Immature natural killer cell (primary cell): Measurements from ENCODE around the gene PM20D2. TPM values are rescaled to one million over a fixed set of nuclear protein-coding genes. Genes with fewer than 3 reads are reported as not detected.
A peak's percentile ranks its signal among the peaks of the same experiment; 100 is the strongest.
"Not testable (repeated sequence)": the region's sequence is repeated elsewhere in the genome, so short reads cannot be mapped to it uniquely, and the experiment has no call there.

Experiments
- DNase-seq, 3 donors: peaks; one replicate each; pipeline ENCODE4 v3.0.0; 2022; ENCODE audit warnings: mixed read lengths in 1 of 3
- H3K27ac Mint-ChIP-seq, 6 donors: one replicate each; pipeline ENCODE4 v1.8.0; 2020; ENCODE audit warnings: mixed read lengths in 6 of 6, mild to moderate bottlenecking in 5 of 6, inconsistent platforms in 4 of 6, moderate library complexity in 3 of 6
- H3K27me3 Mint-ChIP-seq, 3 donors: one replicate each; pipeline ENCODE4 v1.8.0; 2020 to 2021; ENCODE audit warnings: low read depth in 3 of 3, mild to moderate bottlenecking in 3 of 3, mixed read lengths in 3 of 3, moderate library complexity in 3 of 3, inconsistent platforms in 1 of 3
- H3K36me3 Mint-ChIP-seq, 3 donors: one replicate each; pipeline ENCODE4 v1.8.0; 2020; ENCODE audit warnings: mixed read lengths in 3 of 3, inconsistent platforms in 2 of 3, mild to moderate bottlenecking in 2 of 3
- H3K4me1 Mint-ChIP-seq, 2 donors: one replicate each; pipeline ENCODE4 v1.8.0; 2020; ENCODE audit warnings: inconsistent platforms in 2 of 2, mild to moderate bottlenecking in 2 of 2, mixed read lengths in 2 of 2, moderate library complexity in 1 of 2
- H3K4me3 Mint-ChIP-seq, 5 donors: one replicate each; pipeline ENCODE4 v1.8.0; 2020; ENCODE audit warnings: mild to moderate bottlenecking in 5 of 5, mixed read lengths in 5 of 5, inconsistent platforms in 3 of 5, moderate library complexity in 3 of 5
- H3K9me3 Mint-ChIP-seq, 6 donors: one replicate each; pipeline ENCODE4 v1.8.0; 2020; ENCODE audit warnings: mild to moderate bottlenecking in 6 of 6, mixed read lengths in 6 of 6, inconsistent platforms in 4 of 6, moderate library complexity in 3 of 6
- polyA plus RNA-seq, 3 donors: library from polyadenylated mRNA; unstranded; fragments of 300-500 nt; fragmentation: Illumina TruSeq; gene quantifications; one replicate each; pipeline ENCODE4 v1.2.3, GENCODE V29; 2021

The PM20D2 gene, protein sequence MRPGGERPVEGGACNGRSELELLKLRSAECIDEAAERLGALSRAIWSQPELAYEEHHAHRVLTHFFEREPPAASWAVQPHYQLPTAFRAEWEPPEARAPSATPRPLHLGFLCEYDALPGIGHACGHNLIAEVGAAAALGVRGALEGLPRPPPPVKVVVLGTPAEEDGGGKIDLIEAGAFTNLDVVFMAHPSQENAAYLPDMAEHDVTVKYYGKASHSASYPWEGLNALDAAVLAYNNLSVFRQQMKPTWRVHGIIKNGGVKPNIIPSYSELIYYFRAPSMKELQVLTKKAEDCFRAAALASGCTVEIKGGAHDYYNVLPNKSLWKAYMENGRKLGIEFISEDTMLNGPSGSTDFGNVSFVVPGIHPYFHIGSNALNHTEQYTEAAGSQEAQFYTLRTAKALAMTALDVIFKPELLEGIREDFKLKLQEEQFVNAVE
- 10 to 100 TPM in 1 of 3 donors, 1 to 10 TPM in 2; 6.6 to 10.1 (median 7.3) TPM for polyA plus RNA-seq

DNA sequence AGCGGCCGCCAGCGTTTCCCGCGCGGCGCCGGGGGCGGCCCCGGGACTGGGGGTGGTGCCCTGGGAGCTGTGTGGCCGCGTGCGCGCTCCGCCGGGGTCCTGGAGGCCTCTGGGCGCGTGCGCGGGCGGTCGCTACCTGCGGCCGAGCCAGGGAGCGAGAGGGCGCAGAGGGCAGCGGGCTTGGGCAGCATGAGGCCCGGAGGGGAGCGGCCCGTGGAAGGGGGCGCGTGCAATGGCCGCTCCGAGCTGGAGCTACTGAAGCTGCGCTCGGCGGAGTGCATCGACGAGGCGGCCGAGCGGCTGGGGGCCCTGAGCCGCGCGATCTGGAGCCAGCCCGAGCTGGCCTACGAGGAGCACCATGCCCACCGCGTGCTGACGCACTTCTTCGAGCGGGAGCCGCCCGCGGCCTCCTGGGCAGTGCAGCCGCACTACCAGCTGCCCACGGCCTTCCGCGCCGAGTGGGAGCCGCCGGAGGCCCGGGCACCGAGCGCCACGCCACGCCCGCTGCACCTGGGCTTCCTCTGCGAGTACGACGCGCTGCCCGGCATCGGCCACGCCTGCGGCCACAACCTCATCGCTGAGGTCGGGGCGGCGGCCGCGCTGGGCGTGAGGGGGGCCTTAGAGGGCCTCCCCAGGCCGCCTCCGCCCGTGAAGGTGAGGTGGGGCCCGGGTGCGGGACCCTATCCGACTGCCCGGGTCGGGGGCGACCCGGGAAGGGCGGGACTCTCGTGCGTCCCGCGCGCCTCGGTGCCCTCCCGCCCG lies at the start of gene PM20D2:
Gene PM20D2 (plus strand): TSS at position 100 of the 762 bp plus-strand sequence. CDS start 90 bp downstream, at position 190.
- H3K4me1 Mint-ChIP-seq = peaks cover 16 to 32% of the 10 kb centered on the region in 2 donors
- peak within 1 kb of the TSS; percentile 89 to 94 (median 93) for H3K4me3 Mint-ChIP-seq
- H3K27me3 Mint-ChIP-seq = peaks cover 0 to 8% (median 2%) of the 10 kb centered on the region in 3 donors
- no peaks in the 10 kb centered on the region for H3K9me3 Mint-ChIP-seq
- peaks cover 0 to 8% (median 8%) of the 10 kb centered on the region in 3 donors for H3K36me3 Mint-ChIP-seq
- H3K27ac Mint-ChIP-seq = peak within 1 kb of the TSS; percentile 79 to 95 (median 90)
- DNase-seq = peak; percentile 62 to 65 (median 62)

GRCh38 chr6:89098461-89098860 lies 47.4 kb upstream of the PM20D2 start:
- H3K36me3 Mint-ChIP-seq = peaks cover 0 to 7% (median 0%) of the 10 kb centered on the region in 3 donors
- DNase-seq = no peak
- no peaks in the 10 kb centered on the region for H3K4me1 Mint-ChIP-seq
- no peaks in the 10 kb centered on the region for H3K9me3 Mint-ChIP-seq
- no peak overlapping the region for H3K27ac Mint-ChIP-seq
- H3K4me3 Mint-ChIP-seq = no peak overlapping the region
- no peaks in the 10 kb centered on the region for H3K27me3 Mint-ChIP-seq

GRCh38 chr6:89100114-89100513 lies 45.7 kb upstream of the PM20D2 start:
- Mint-ChIP-seq H3K27me3 (no peaks in the 10 kb centered on the region), H3K4me3 (no peak overlapping the region), H3K9me3 (no peaks in the 10 kb centered on the region), H3K4me1 (no peaks in the 10 kb centered on the region), H3K36me3 (peaks cover 2 to 8% (median 2%) of the 10 kb centered on the region in 3 donors), H3K27ac (peak overlapping the region in 1 of 6 donors; percentile 63)
- DNase-seq = no peak

DNA sequence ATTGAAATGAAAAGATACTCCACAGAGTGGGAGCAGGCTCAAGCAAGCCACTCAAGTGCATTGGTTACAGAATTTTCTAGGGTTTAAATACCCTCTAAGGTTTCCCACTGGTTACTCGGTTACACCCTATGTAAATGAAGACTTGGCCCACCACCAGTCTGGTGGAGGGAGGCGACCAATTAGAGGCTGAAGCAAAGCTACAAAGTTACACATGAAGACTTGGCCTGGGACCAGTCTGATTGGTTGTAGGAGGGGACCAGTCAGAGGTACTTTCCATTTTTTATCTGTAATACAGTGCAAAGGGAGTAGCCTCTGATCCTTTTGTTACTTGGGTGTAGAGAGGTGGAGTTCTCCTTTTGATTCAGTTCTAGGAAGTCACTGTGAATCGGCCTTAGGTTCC lies 35.6 kb upstream of the PM20D2 start:
- H3K36me3 Mint-ChIP-seq = peaks cover 1 to 14% (median 2%) of the 10 kb centered on the region in 3 donors
- no peaks in the 10 kb centered on the region for H3K4me1 Mint-ChIP-seq
- DNase-seq = no peak
- no peak overlapping the region for H3K4me3 Mint-ChIP-seq
- no peak overlapping the region for H3K27ac Mint-ChIP-seq
- H3K27me3 Mint-ChIP-seq = no peaks in the 10 kb centered on the region
- no peaks in the 10 kb centered on the region for H3K9me3 Mint-ChIP-seq

- DNase-seq = no peak
- Mint-ChIP-seq H3K4me3 (no peak overlapping the region), H3K36me3 (peaks cover 0 to 10% (median 0%) of the 10 kb centered on the region in 3 donors), H3K27me3 (no peaks in the 10 kb centered on the region), H3K4me1 (peaks cover 3 to 4% of the 10 kb centered on the region in 2 donors), H3K9me3 (no peaks in the 10 kb centered on the region), H3K27ac (no peak overlapping the region)
Measured at GRCh38 chr6:89111933-89112332, 33.9 kb upstream of the PM20D2 start.

- peaks cover 15 to 18% of the 10 kb centered on the region in 2 donors for H3K4me1 Mint-ChIP-seq
Measured at GRCh38 chr6:89116702-89117101, 29.2 kb upstream of the PM20D2 start.

GRCh38 chr6:89117211-89118108 lies 28.4 kb upstream of the PM20D2 start, which contains the start of gene SRSF12:
TSS of gene SRSF12 (minus strand) at chr6:89118071. CDS start at chr6:89117887, 184 bp downstream.
- Mint-ChIP-seq H3K4me1 (peaks cover 15 to 18% of the 10 kb centered on the region in 2 donors), H3K27me3 (peaks cover 0 to 7% (median 2%) of the 10 kb centered on the region in 3 donors), H3K27ac (peak within 1 kb of the TSS; percentile 30 to 81 (median 74)), H3K36me3 (no peaks in the 10 kb centered on the region), H3K4me3 (peak within 1 kb of the TSS; percentile 86 to 93 (median 89)), H3K9me3 (no peaks in the 10 kb centered on the region)
- DNase-seq = peak; percentile 49 to 65 (median 64)

More at GRCh38 chr6:89116702-89117101, 29.2 kb upstream of the PM20D2 start:
- no peaks in the 10 kb centered on the region for H3K9me3 Mint-ChIP-seq
- peak overlapping the region in 3 of 6 donors; percentile 52 to 78 (median 69) for H3K27ac Mint-ChIP-seq
- H3K36me3 Mint-ChIP-seq = no peaks in the 10 kb centered on the region
- peaks cover 0 to 7% (median 2%) of the 10 kb centered on the region in 3 donors for H3K27me3 Mint-ChIP-seq
- DNase-seq = no peak
- H3K4me3 Mint-ChIP-seq = peak overlapping the region; percentile 86 to 93 (median 89)

GRCh38 chr6:89118931-89119330 lies 26.9 kb upstream of the PM20D2 start:
- peak overlapping the region; percentile 67 to 87 (median 74) for H3K4me3 Mint-ChIP-seq
- H3K36me3 Mint-ChIP-seq = no peaks in the 10 kb centered on the region
- H3K27me3 Mint-ChIP-seq = peaks cover 0 to 7% (median 2%) of the 10 kb centered on the region in 3 donors
- no peak for DNase-seq
- H3K4me1 Mint-ChIP-seq = peaks cover 15 to 18% of the 10 kb centered on the region in 2 donors
- peak overlapping the region in 5 of 6 donors; percentile 1 to 81 (median 30) for H3K27ac Mint-ChIP-seq
- no peaks in the 10 kb centered on the region for H3K9me3 Mint-ChIP-seq

GRCh38 chr6:89120371-89120770 lies 25.5 kb upstream of the PM20D2 start:
- Mint-ChIP-seq H3K4me1 (peaks cover 15 to 18% of the 10 kb centered on the region in 2 donors), H3K27ac (no peak overlapping the region), H3K36me3 (peaks cover 0 to 4% (median 3%) of the 10 kb centered on the region in 3 donors), H3K9me3 (no peaks in the 10 kb centered on the region), H3K4me3 (no peak overlapping the region), H3K27me3 (peaks cover 0 to 7% (median 2%) of the 10 kb centered on the region in 3 donors)
- DNase-seq = no peak

GRCh38 chr6:89121934-89122333 lies 23.9 kb upstream of the PM20D2 start:
- Mint-ChIP-seq H3K27me3 (peaks cover 0 to 7% (median 2%) of the 10 kb centered on the region in 3 donors), H3K4me3 (no peak overlapping the region), H3K4me1 (peaks cover 12 to 14% of the 10 kb centered on the region in 2 donors), H3K27ac (no peak overlapping the region), H3K9me3 (no peaks in the 10 kb centered on the region), H3K36me3 (peaks cover 0 to 6% (median 3%) of the 10 kb centered on the region in 3 donors)
- DNase-seq = no peak

DNA sequence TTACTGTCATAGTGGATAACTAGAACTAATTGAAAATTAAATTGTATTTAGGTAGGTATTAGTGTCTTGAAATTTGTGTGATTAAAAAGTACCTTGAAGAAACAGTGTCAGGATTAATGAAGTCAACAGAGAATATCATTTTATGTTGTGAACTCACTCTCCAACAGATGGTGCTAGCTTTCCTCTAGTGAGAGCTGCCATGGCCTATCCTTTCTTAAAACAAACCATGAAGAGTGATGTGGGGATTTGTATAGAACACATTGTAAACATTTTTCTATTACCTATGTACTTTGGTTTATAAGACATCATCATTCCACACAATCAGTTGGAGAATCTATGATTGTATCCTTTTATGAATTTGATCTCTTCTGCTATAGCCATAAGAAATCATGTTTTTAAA lies 23.2 kb upstream of the PM20D2 start:
- Mint-ChIP-seq H3K27ac (peak overlapping the region in 1 of 6 donors; percentile 14), H3K4me3 (no peak overlapping the region), H3K27me3 (peaks cover 0 to 7% (median 2%) of the 10 kb centered on the region in 3 donors), H3K9me3 (no peaks in the 10 kb centered on the region), H3K4me1 (peaks cover 9% of the 10 kb centered on the region in 2 donors), H3K36me3 (peaks cover 0 to 7% (median 3%) of the 10 kb centered on the region in 3 donors)
- peak in 1 of 3 donors; percentile 14 for DNase-seq

DNA sequence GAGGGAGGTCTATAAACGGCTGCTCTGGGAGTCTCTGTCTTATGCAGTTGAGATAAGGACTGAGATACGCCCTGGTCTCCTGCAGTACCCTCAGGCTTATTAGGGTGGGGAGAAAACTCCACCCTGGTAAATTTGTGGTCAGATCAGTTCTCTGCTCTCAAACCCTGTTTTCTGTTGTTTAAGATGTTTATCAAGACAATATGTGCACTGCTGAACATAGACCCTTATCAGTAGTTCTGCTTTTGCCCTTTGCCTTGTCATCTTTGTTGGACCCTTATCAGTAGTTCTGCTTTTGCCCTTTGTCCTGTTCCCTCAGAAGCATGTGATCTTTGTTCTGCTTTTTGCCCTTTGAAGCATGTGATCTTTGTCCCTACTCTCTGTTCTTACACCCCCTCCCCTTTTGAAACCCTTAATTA lies 17.6 kb upstream of the PM20D2 start:
- H3K4me3 Mint-ChIP-seq, H3K9me3 Mint-ChIP-seq, H3K27me3 Mint-ChIP-seq, DNase-seq, H3K36me3 Mint-ChIP-seq, H3K4me1 Mint-ChIP-seq: not testable (repeated sequence)
- peak overlapping the region in 1 of 6 donors; percentile 25 for H3K27ac Mint-ChIP-seq

- peaks cover 0 to 6% (median 3%) of the 10 kb centered on the region in 6 donors for H3K9me3 Mint-ChIP-seq
- no peak overlapping the region for H3K4me3 Mint-ChIP-seq
- H3K36me3 Mint-ChIP-seq = peaks cover 4 to 8% (median 6%) of the 10 kb centered on the region in 3 donors
- no peaks in the 10 kb centered on the region for H3K4me1 Mint-ChIP-seq
- no peak overlapping the region for H3K27ac Mint-ChIP-seq
- H3K27me3 Mint-ChIP-seq = peaks cover 0 to 2% (median 2%) of the 10 kb centered on the region in 3 donors
- no peak for DNase-seq
Measured at GRCh38 chr6:89131599-89131998, 14.3 kb upstream of the PM20D2 start.
